Natural killer cell treated with Interleukin-12 subunit alpha and Interleukin-12 subunit beta and Interleukin-15 and Interleukin-18, amount 100 ng/mL, for 72 hours (primary cell): Measurements from ENCODE around the gene PLD6. TPM values are rescaled to one million over a fixed set of nuclear protein-coding genes. Genes with fewer than 3 reads are reported as not detected.

Source experiments
- total RNA-seq, 2 donors: library from RNA; stranded (reverse); gene quantifications; one replicate each; pipeline ENCODE4 v1.2.3, GENCODE V29; 2022

PLD6 gene
- total RNA-seq, 2 donors from 2014 or later, result 3.4 to 18.2 TPM

Other genes starting within 250 kb of the PLD6 start
- 1 to 10 TPM in 1 of 2 donors, not detected in 1; 2.3 TPM for gene TNFRSF13B, start 234.2 kb downstream of the PLD6 start, total RNA-seq
- gene MPRIP, start 163.9 kb downstream of the PLD6 start, total RNA-seq, result 100 to 1,000 TPM; 158 to 216 TPM
- gene FLCN, start 30.8 kb upstream of the PLD6 start, total RNA-seq, result 10 to 100 TPM; 41.2 to 43.8 TPM
- 100 to 1,000 TPM in 1 of 2 donors, 10 to 100 TPM in 1; 85.4 to 130 TPM for gene COPS3, start 74.9 kb upstream of the PLD6 start, total RNA-seq
- 1 to 10 TPM; 2.0 to 4.5 TPM for gene NT5M, start 97.0 kb upstream of the PLD6 start, total RNA-seq